ENCODE results near the gene APOE. TPM values are rescaled to one million over a fixed set of nuclear protein-coding genes. Genes with fewer than 3 reads are reported as not detected.

APOE gene
- total RNA-seq (ENCODE audit: low replicate concordance), result 5.1 and 263 TPM in 2 replicates

GRCh38 chr19:44905437-44906160, at the start of gene APOE:
Gene APOE (plus strand): TSS chr19:44905796. CDS start chr19:44906625, 829 bp downstream.

GRCh38 chr19:44891016-44891882, 14.3 kb upstream of the APOE start, which contains the start of gene TOMM40:
Gene TOMM40 (plus strand): TSS chr19:44891254. CDS start chr19:44891416, 162 bp downstream.

GRCh38 chr19:44914433-44915206, 9.0 kb downstream of the APOE start, which contains the start of gene APOC1:
Gene APOC1 (plus strand): TSS chr19:44914608. CDS start chr19:44914892, 284 bp downstream.

GRCh38 chr19:44942067-44942571, 36.5 kb downstream of the APOE start, which contains the start of gene APOC4:
Gene APOC4 (plus strand): TSS chr19:44942237. CDS start chr19:44942278, 41 bp downstream.

GRCh38 chr19:44954649-44955504, 49.3 kb downstream of the APOE start, which contains the start of gene CLPTM1:
Gene CLPTM1 (plus strand): TSS chr19:44955380. CDS start chr19:44955396, 16 bp downstream.

Other genes with a start within 250 kb of the APOE start
- gene CEACAM19, start 234.3 kb upstream of the APOE start, total RNA-seq (ENCODE audit: low replicate concordance), result 0.90 and 3.2 TPM in 2 replicates
- gene CEACAM16, start 206.6 kb upstream of the APOE start, total RNA-seq (ENCODE audit: low replicate concordance), result 0.08 TPM in 1 of 2 replicates, not detected in the other
- 4.2 and 14.9 TPM in 2 replicates for gene BCL3, start 157.1 kb upstream of the APOE start, total RNA-seq (ENCODE audit: low replicate concordance)
- gene CBLC, start 127.9 kb upstream of the APOE start, total RNA-seq (ENCODE audit: low replicate concordance), result 0.08 TPM in 1 of 2 replicates, not detected in the other
- gene BCAM, start 96.7 kb upstream of the APOE start, total RNA-seq (ENCODE audit: low replicate concordance), result 2.6 and 7.3 TPM in 2 replicates
- gene NECTIN2, start 59.5 kb upstream of the APOE start, total RNA-seq (ENCODE audit: low replicate concordance), result 23.9 and 80.6 TPM in 2 replicates
- gene TOMM40, start 14.5 kb upstream of the APOE start, total RNA-seq (ENCODE audit: low replicate concordance), result 23.5 and 46.5 TPM in 2 replicates
- gene APOC1, start 8.8 kb downstream of the APOE start, total RNA-seq (ENCODE audit: low replicate concordance), result 0.47 and 0.68 TPM in 2 replicates
- not detected in 2 replicates for gene APOC4, start 36.4 kb downstream of the APOE start, total RNA-seq (ENCODE audit: low replicate concordance)
- not detected in 2 replicates for gene APOC2, start 40.3 kb downstream of the APOE start, total RNA-seq (ENCODE audit: low replicate concordance)
- gene CLPTM1, start 49.6 kb downstream of the APOE start, total RNA-seq (ENCODE audit: low replicate concordance), result 28.5 and 28.9 TPM in 2 replicates
- 4.8 and 5.0 TPM in 2 replicates for gene RELB, start 95.7 kb downstream of the APOE start, total RNA-seq (ENCODE audit: low replicate concordance)
- 10.7 and 18.5 TPM in 2 replicates for gene CLASRP, start 133.2 kb downstream of the APOE start, total RNA-seq (ENCODE audit: low replicate concordance)
- gene ZNF296, start 170.7 kb downstream of the APOE start, total RNA-seq (ENCODE audit: low replicate concordance), result not detected in 2 replicates
- gene GEMIN7, start 173.5 kb downstream of the APOE start, total RNA-seq (ENCODE audit: low replicate concordance), result 7.7 and 16.5 TPM in 2 replicates
- gene PPP1R37, start 187.4 kb downstream of the APOE start, total RNA-seq (ENCODE audit: low replicate concordance), result 19.8 and 24.1 TPM in 2 replicates